Stimulated activated CD4-positive, alpha-beta T cell treated with anti-CD3 and anti-CD28 coated beads, Interleukin-2, amount 100 ng/mL, for 24 hours (primary cell): ENCODE measurements around the gene KLF15.
A peak's percentile ranks its signal among the peaks of the same experiment; 100 is the strongest.

Source experiments
- DNase-seq, 2 donors: peaks; one replicate each; pipeline ENCODE4 v3.0.0-alpha.2; 2020

The KLF15 gene

GRCh38 chr3:126360046-126360713 is 3.0 kb upstream of the KLF15 start:
- no peak for DNase-seq

- DNase-seq, result no peak
Observed at GRCh38 chr3:126358816-126359181, 1.6 kb upstream of the KLF15 start.

GRCh38 chr3:126358038-126358815 is 1.0 kb upstream of the KLF15 start:
- DNase-seq, result peak in 1 of 2 donors; percentile 5

GRCh38 chr3:126356373-126357264 is 589 bp downstream of the KLF15 start:
- DNase-seq, result peak in 1 of 2 donors; percentile 7

GRCh38 chr3:126355777-126356372 is 1.3 kb downstream of the KLF15 start:
- DNase-seq, result peak in 1 of 2 donors; percentile 16

- no peak for DNase-seq
Observed at GRCh38 chr3:126355251-126355650, 2.0 kb downstream of the KLF15 start.

GRCh38 chr3:126354776-126355175 is 2.4 kb downstream of the KLF15 start:
- DNase-seq, result no peak

GRCh38 chr3:126353694-126354321 is 3.4 kb downstream of the KLF15 start:
- no peak for DNase-seq

- no peak for DNase-seq
Observed at GRCh38 chr3:126352476-126353454, 4.4 kb downstream of the KLF15 start.

- DNase-seq, result no peak
Observed at GRCh38 chr3:126351771-126352475, 5.3 kb downstream of the KLF15 start.

- no peak for DNase-seq
Observed at GRCh38 chr3:126351086-126351770, 6.0 kb downstream of the KLF15 start.

GRCh38 chr3:126350502-126351085 is 6.6 kb downstream of the KLF15 start:
- DNase-seq, result no peak

- DNase-seq, result no peak
Observed at GRCh38 chr3:126349611-126350501, 7.4 kb downstream of the KLF15 start.

- no peak for DNase-seq
Observed at GRCh38 chr3:126349071-126349470, 8.1 kb downstream of the KLF15 start.

- no peak for DNase-seq
Observed at GRCh38 chr3:126348308-126348920, 8.8 kb downstream of the KLF15 start.

GRCh38 chr3:126347543-126348161 is 9.6 kb downstream of the KLF15 start:
- DNase-seq, result no peak

GRCh38 chr3:126346466-126346865 is 10.7 kb downstream of the KLF15 start:
- no peak for DNase-seq
